K562 (cell line): ENCODE results near the gene TMEM14C. TPM values are rescaled to one million over a fixed set of nuclear protein-coding genes. Genes with fewer than 3 reads are reported as not detected.

ENCODE experiments used
- BACH1 ChIP-seq: fragments of 200-800 bp; sonication (Bioruptor generic); IDR thresholded peaks from 2 replicates; pipeline ENCODE4 v1.6.1; 2016; ENCODE audit warnings: missing genetic modification characterization, missing compliant biosample characterization
- CAMTA2 ChIP-seq: fragments of 250-450 bp; sonication (Bioruptor Pico); conservative IDR thresholded peaks from 2 replicates; pipeline ENCODE4 v1.5.1; 2022
- CHD2 ChIP-seq: IDR thresholded peaks from 2 replicates; pipeline ENCODE4 v1.6.1; 2011; ENCODE audit warnings: low read depth, low read length
- CREB3 ChIP-seq: fragments of 450-650 bp; conservative IDR thresholded peaks from 2 replicates; pipeline ENCODE4 v1.6.1; 2016; ENCODE audit warnings: missing genetic modification characterization, low read depth, mild to moderate bottlenecking, missing compliant biosample characterization, moderate library complexity
- DEAF1 ChIP-seq: fragments of 450-650 bp; formaldehyde crosslinking; IDR thresholded peaks from 2 replicates; pipeline ENCODE4 v1.4.0; 2020; ENCODE audit warnings: mild to moderate bottlenecking, moderate library complexity
- E2F4 ChIP-seq: sonication (generic); formaldehyde crosslinking; IDR thresholded peaks from 2 replicates; pipeline ENCODE4 v1.8.0; 2022; ENCODE audit warnings: mild to moderate bottlenecking, low read depth, missing genetic modification reagents
- ELK1 ChIP-seq: sonication (generic); formaldehyde crosslinking; IDR thresholded peaks from 2 replicates; pipeline ENCODE4 v1.8.1; 2022; ENCODE audit warnings: missing genetic modification reagents
- GATAD2A ChIP-seq: fragments of 450-650 bp; IDR thresholded peaks from 2 replicates; pipeline ENCODE4 v1.6.1; 2017
- HCFC1 ChIP-seq: IDR thresholded peaks from 2 replicates; pipeline ENCODE4 v1.6.1; 2012; ENCODE audit warnings: low read depth, low read length, improper control_type of control experiment
- ILK ChIP-seq: fragments of 450-650 bp; IDR thresholded peaks from 2 replicates; pipeline ENCODE4 v1.6.1; 2016; ENCODE audit warnings: missing genetic modification characterization, low read depth, mild to moderate bottlenecking, missing compliant biosample characterization, moderate library complexity, borderline replicate concordance
- MAFG ChIP-seq: fragments of 450-650 bp; conservative IDR thresholded peaks from 2 replicates; pipeline ENCODE4 v1.6.1; 2016; ENCODE audit warnings: missing genetic modification characterization, missing compliant biosample characterization
- MCM5 ChIP-seq: fragments of 450-650 bp; IDR thresholded peaks from 2 replicates; pipeline ENCODE4 v1.6.1; 2016; ENCODE audit warnings: low read depth
- MXI1 ChIP-seq: IDR thresholded peaks from 2 replicates; pipeline ENCODE4 v1.6.1; 2011; ENCODE audit warnings: low read depth, mild to moderate bottlenecking, improper control_type of control experiment, low read length
- NBN ChIP-seq: fragments of 450-650 bp; IDR thresholded peaks from 2 replicates; pipeline ENCODE4 v1.6.1; 2016; ENCODE audit warnings: low read depth, mild to moderate bottlenecking
- RBBP5 ChIP-seq: fragments of 200-600 bp; sonication (generic); IDR thresholded peaks from 2 replicates; pipeline ENCODE4 v1.6.1; 2012; ENCODE audit warnings: borderline replicate concordance, mild to moderate bottlenecking, low read length, control low read depth, inconsistent platforms; ENCODE audit not compliant: insufficient read depth, poor library complexity, severe bottlenecking
- TCF15 ChIP-seq: fragments of 250-450 bp; sonication (Bioruptor Pico); IDR thresholded peaks from 2 replicates; pipeline ENCODE4 v1.8.0; 2022; ENCODE audit warnings: moderate library complexity, mild to moderate bottlenecking, inconsistent platforms
- THRB ChIP-seq: fragments of 450-650 bp; formaldehyde crosslinking; conservative IDR thresholded peaks from 2 replicates; pipeline ENCODE4 v1.4.0; 2022; ENCODE audit warnings: mild to moderate bottlenecking, missing genetic modification characterization
- ZNF174 ChIP-seq: fragments of 250-450 bp; sonication (Bioruptor Pico); IDR thresholded peaks from 2 replicates; pipeline ENCODE4 v1.4.0; 2020; ENCODE audit warnings: mild to moderate bottlenecking
- ZNF197 ChIP-seq: fragments of 200-800 bp; sonication (Bioruptor generic); IDR thresholded peaks from 2 replicates; pipeline ENCODE4 v1.6.1; 2016; ENCODE audit warnings: low read depth, missing genetic modification characterization, missing compliant biosample characterization
- ZNF354B ChIP-seq: fragments of 250-450 bp; sonication (Bioruptor Pico); IDR thresholded peaks from 2 replicates; pipeline ENCODE4 v1.4.0; 2020
- ZNF445 ChIP-seq: fragments of 250-450 bp; sonication (Bioruptor Pico); IDR thresholded peaks from 2 replicates; pipeline ENCODE4 v1.4.0; 2020; ENCODE audit warnings: low read depth, mild to moderate bottlenecking, moderate library complexity
- ZNF75A ChIP-seq: fragments of 450-650 bp; formaldehyde crosslinking; IDR thresholded peaks from 2 replicates; pipeline ENCODE4 v1.4.0; 2020; ENCODE audit warnings: mild to moderate bottlenecking
- polyA plus RNA-seq, 8 experiments: library from polyadenylated mRNA; depleted of rRNA in 4 of 8; stranded (reverse) in 5 of 8; unstranded in 3 of 8; fragments of >200 nt; fragmentation: Nextera tagmentation in 2 of 8; fragmentation: Illumina TruSeq in 1 of 8; extraction: Ambion mirVana in 2 of 8; extraction: Trizol in 1 of 8; gene quantifications; 2 replicates each; pipeline versions ENCODE4 v1.2.1 to v1.2.3, GENCODE V29; 2011 to 2014; ENCODE audit warnings: inconsistent platforms in 1 of 8, missing spikeins in 1 of 8
- total RNA-seq, 7 experiments: library from RNA; depleted of rRNA in 6 of 7; stranded (reverse); fragments of >200 nt in 6 of 7; fragmentation: Illumina TruSeq in 2 of 7; extraction: Trizol in 2 of 7; gene quantifications; 2 replicates each; pipeline versions ENCODE4 v1.2.1 to v1.2.3, GENCODE V29; 2011 to 2021; ENCODE audit warnings: low replicate concordance in 1 of 7

Gene TMEM14C
- total and polyA plus RNA-seq, 9 of the 15 experiments (the other 6 are each of a cell fraction or from before 2014, with no cell fraction given), result 151 to 496 (median 263) TPM

- TF ChIP-seq ILK (tag) (no peak), CREB3 (tag) (no peak), CHD2 (no peak), DEAF1 (CRISPR knock-in tag) (no peak), CAMTA2 (CRISPR knock-in tag) (no peak), ZNF75A (CRISPR knock-in tag) (no peak), RBBP5 (peak; percentile 50), BACH1 (no peak), MXI1 (no peak), NBN (no peak), ZNF197 (CRISPR knock-in tag) (no peak), ELK1 (CRISPR knock-in tag) (no peak), ZNF174 (CRISPR knock-in tag) (no peak), MCM5 (no peak), E2F4 (no peak), THRB (CRISPR knock-in tag) (no peak), ZNF445 (CRISPR knock-in tag) (no peak), HCFC1 (no peak), GATAD2A (no peak), ZNF354B (CRISPR knock-in tag) (no peak), MAFG (tag) (no peak), TCF15 (CRISPR knock-in tag) (no peak)
Measured at GRCh38 chr6:10725044-10725443, 2.2 kb downstream of the TMEM14C start (continued).
